B cell (primary cell): ENCODE measurements around the gene TTC9C. TPM values are rescaled to one million over a fixed set of nuclear protein-coding genes. Genes with fewer than 3 reads are reported as not detected.

Experiments
- ATAC-seq: fragments of 200-7000 bp; cut with Tn5 transposase; one replicate; pipeline ENCODE4 v1.10.0; 2021; ENCODE audit warnings: low read depth, mild to moderate bottlenecking, moderate number of reproducible peaks, moderate library complexity
- CTCF ChIA-PET: fragments of 350-600 bp; sonication (Branson Sonifier 250); formaldehyde crosslinking; loops from one replicate; lab custom pipeline; 2021; ENCODE audit warnings: antibody characterized with exemption, inconsistent platforms; lab: Charles Lee
- POLR2A ChIA-PET: fragments of 350-600 bp; sonication (Branson Sonifier 250); formaldehyde crosslinking; loops from one replicate; lab custom pipeline; 2021; ENCODE audit warnings: antibody characterized with exemption; lab: Charles Lee
- DNase-seq: peaks from one replicate; pipeline ENCODE4 v3.0.0; 2013
- H2AFZ ChIP-seq: 2 replicates; pipeline ENCODE4 v1.6.1; 2012; ENCODE audit warnings: mild to moderate bottlenecking, low read depth, low read length; ENCODE audit not compliant: insufficient read depth, poor library complexity, severe bottlenecking
- H3K27ac ChIP-seq, 2 donors: 1 replicate in 1 of 2; 2 replicates in 1 of 2; pipeline ENCODE4 v1.5.1; 2012 to 2013; ENCODE audit warnings: low read length in 2 of 2, mild to moderate bottlenecking in 2 of 2, moderate library complexity in 1 of 2
- H3K27me3 ChIP-seq, 4 experiments: fragments of 200-600 bp in 1 of 4; sonication (generic) in 1 of 4; replicated peaks in 1 of 4; 1 replicate in 2 of 4; 2 replicates in 2 of 4; pipeline versions ENCODE4 v1.6.1 to v1.7.0; 2013 to 2016; ENCODE audit warnings: low read length in 3 of 4, mild to moderate bottlenecking in 2 of 4, mixed read lengths in 1 of 4, moderate library complexity in 1 of 4; ENCODE audit not compliant: insufficient read depth in 4 of 4, control insufficient read depth in 3 of 4; ENCODE audit errors: control extremely low read depth in 1 of 4
- H3K36me3 ChIP-seq, 2 experiments: replicated peaks in 1 of 2; 1 replicate in 1 of 2; 2 replicates in 1 of 2; pipeline versions ENCODE4 v1.6.1 to v1.7.1; 2013; ENCODE audit warnings: low read length in 1 of 2; ENCODE audit not compliant: insufficient read depth in 2 of 2, control insufficient read depth in 1 of 2; ENCODE audit errors: control extremely low read depth in 1 of 2, extremely low read depth in 1 of 2
- H3K4me1 ChIP-seq, 2 donors: fragments of 200-600 bp in 1 of 2; sonication (generic) in 1 of 2; 1 replicate in 1 of 2; 2 replicates in 1 of 2; pipeline versions ENCODE4 v1.5.1 to v1.6.1; 2013 to 2017; ENCODE audit warnings: low read length in 2 of 2; ENCODE audit not compliant: control insufficient read depth in 2 of 2, insufficient read depth in 2 of 2
- H3K4me2 ChIP-seq: replicated peaks from 2 replicates; pipeline ENCODE3; 2012; ENCODE audit warnings: mild to moderate bottlenecking, low read depth, low read length; ENCODE audit not compliant: poor library complexity, severe bottlenecking
- H3K4me3 ChIP-seq, 5 experiments: fragments of 200-600 bp in 1 of 5; sonication (generic) in 1 of 5; 1 replicate in 3 of 5; 2 replicates in 2 of 5; pipeline versions ENCODE4 v1.5.1 to v1.7.0; 2011 to 2016; ENCODE audit warnings: low read length in 4 of 5, mild to moderate bottlenecking in 4 of 5, low read depth in 2 of 5, control low read depth in 1 of 5, moderate library complexity in 1 of 5; ENCODE audit not compliant: insufficient read depth in 1 of 5; ENCODE audit errors: control extremely low read depth in 1 of 5, extremely low read depth in 1 of 5
- H3K79me2 ChIP-seq: fragments of 200-600 bp; sonication (generic); one replicate; pipeline ENCODE4 v1.6.0; 2016; ENCODE audit warnings: low read length; ENCODE audit not compliant: control insufficient read depth, insufficient read depth
- H3K9ac ChIP-seq: fragments of 200-600 bp; sonication (generic); 2 replicates; pipeline ENCODE4 v1.6.1; 2017; ENCODE audit warnings: mild to moderate bottlenecking, low read length, moderate library complexity
- H3K9me3 ChIP-seq, 3 donors: one replicate each; pipeline versions ENCODE4 v1.6.1 to v1.7.1; 2013; ENCODE audit warnings: low read length in 2 of 3; ENCODE audit not compliant: control insufficient read depth in 2 of 3, insufficient read depth in 1 of 3; ENCODE audit errors: control extremely low read depth in 1 of 3
- H4K20me1 ChIP-seq: 2 replicates; pipeline ENCODE4 v1.6.0; 2012; ENCODE audit warnings: mild to moderate bottlenecking, low read length; ENCODE audit not compliant: insufficient read depth, control insufficient read depth, poor library complexity, severe bottlenecking
- H3K27ac Mint-ChIP-seq: one replicate; pipeline ENCODE4 v1.8.0; 2021; ENCODE audit warnings: mixed read lengths
- H3K27me3 Mint-ChIP-seq: one replicate; pipeline ENCODE4 v1.8.0; 2021; ENCODE audit warnings: mixed read lengths
- H3K4me1 Mint-ChIP-seq: one replicate; pipeline ENCODE4 v1.8.0; 2021; ENCODE audit warnings: mixed read lengths
- H3K4me3 Mint-ChIP-seq: one replicate; pipeline ENCODE4 v1.8.0; 2021; ENCODE audit warnings: mixed read lengths
- H3K9me3 Mint-ChIP-seq: one replicate; pipeline ENCODE4 v1.8.0; 2022; ENCODE audit warnings: mixed read lengths; ENCODE audit not compliant: insufficient read depth
- EZH2 ChIP-seq: IDR thresholded peaks from 2 replicates; pipeline ENCODE4 v1.6.1; 2012; ENCODE audit warnings: borderline replicate concordance, low read depth, mild to moderate bottlenecking, moderate library complexity, low read length; ENCODE audit not compliant: insufficient read depth, poor library complexity, severe bottlenecking
- WGBS: methylation state at CpG from one replicate; pipeline ENCODE4 v1.1.5; 2013; ENCODE audit warnings: missing lambda C conversion rate; ENCODE audit not compliant: insufficient coverage; 5-methylcytosine and 5-hydroxymethylcytosine counted together
- intact Hi-C: fragments of 100-400 bp; cut with micrococcal nuclease; formaldehyde crosslinking; loops from one replicate; pipeline ENCODE4 v1.10.0; 2022
- polyA plus RNA-seq: library from polyadenylated mRNA; depleted of rRNA; stranded (reverse); fragments of >200 nt; gene quantifications from 2 replicates; pipeline ENCODE4 v1.2.3, GENCODE V29; 2012
- total RNA-seq, 2 donors: library from RNA; stranded (reverse); fragments of 120-200 nt in 1 of 2; gene quantifications; 1 replicate in 1 of 2; 2 replicates in 1 of 2; pipeline versions ENCODE4 v1.2.3 to v1.2.4, GENCODE V29; 2013 to 2022
- TF ChIP-seq, protein P1 (sequence below): fragments of 200-600 bp; IDR thresholded peaks from one replicate; pipeline ENCODE4 v1.8.0; 2022; ENCODE audit warnings: antibody characterized with exemption, mild to moderate bottlenecking

TTC9C gene
- total and polyA plus RNA-seq, 2 donors (not counting 1 experiment from before 2014, with no cell fraction given), result 33.5 to 56.3 TPM

DNA sequence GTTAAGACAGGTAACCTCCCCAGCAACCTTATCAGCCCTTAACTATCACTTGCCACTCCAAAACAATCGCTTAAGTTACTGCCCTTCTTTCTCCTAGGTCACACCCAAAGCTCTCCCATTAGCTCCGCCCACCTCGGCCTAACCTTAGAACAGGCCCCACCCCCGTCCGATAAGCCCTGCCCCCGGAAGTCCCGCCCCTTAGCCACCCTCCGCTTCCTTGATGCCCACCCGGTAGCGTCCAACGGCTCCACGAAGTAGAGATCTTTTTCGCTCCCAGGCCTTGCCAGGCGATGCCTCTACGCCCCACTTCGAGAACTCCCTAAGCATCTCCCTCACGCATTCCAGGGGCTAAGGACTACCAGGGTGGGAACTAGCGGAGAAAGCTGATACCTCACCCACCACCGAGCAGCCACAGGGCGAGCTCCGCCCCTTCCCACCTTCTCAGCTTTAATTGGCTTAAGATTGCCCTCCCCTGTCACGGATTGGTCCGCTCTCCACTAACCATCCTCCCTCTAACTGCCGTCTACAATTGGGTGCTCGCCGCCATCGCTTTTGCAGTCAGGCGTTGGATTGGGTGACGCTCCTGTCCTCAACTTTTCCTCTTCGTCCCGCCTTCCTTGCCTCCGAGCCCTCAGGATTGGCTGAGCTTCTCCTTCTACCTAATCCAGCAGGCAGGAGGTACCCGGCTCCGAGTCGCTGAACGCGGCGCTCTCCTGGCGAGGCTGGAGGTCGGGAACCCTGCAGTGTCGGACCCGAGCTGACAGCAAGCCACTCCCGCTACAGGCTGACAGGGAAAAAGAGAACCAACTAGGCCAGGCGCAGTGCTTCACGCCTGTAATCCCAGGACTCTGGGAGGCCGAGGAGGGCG, 25.7 kb downstream of the TTC9C start, which contains the start of gene ZBTB3:
Gene ZBTB3 (minus strand): TSS at position 425 of the 868 bp plus-strand sequence. CDS start 496 bp downstream, outside the sequence.
- H3K9me3 Mint-ChIP-seq, result no peaks in the 10 kb centered on the region
- Histone ChIP-seq H3K4me3 (peak within 1 kb of the TSS; percentile 82 to 94 (median 86)), H3K4me2 (peak within 1 kb of the TSS; percentile 96), H3K9me3 (no peaks in the 10 kb centered on the region), H4K20me1 (peaks cover 4% of the 10 kb centered on the region), H3K27me3 (no peaks in the 10 kb centered on the region), H3K9ac (peak within 1 kb of the TSS; percentile 81), H2AFZ (peak within 1 kb of the TSS; percentile 95), H3K4me1 (peaks cover 7 to 21% of the 10 kb centered on the region in 2 donors), H3K36me3 (peaks cover 0 to 16% of the 10 kb centered on the region in 2 experiments), H3K79me2 (peaks cover 40% of the 10 kb centered on the region), H3K27ac (peak within 1 kb of the TSS; percentile 80 to 84)
- ChIA-PET POLR2A (interaction anchor here (0.5 to 3.9 kb wide), 33 partner anchors 8 to 1951 kb away, joined by 3 to 75 read pairs (median 6); partner anchors contain the start of genes B3GAT3, BSCL2, C11orf98 and CSKMT), CTCF (interaction anchor here (0.8 to 2.6 kb wide), 14 partner anchors 9 to 1550 kb away, joined by 3 to 32 read pairs (median 6); partner anchors contain the start of genes HNRNPUL2, STX5, TEX54 and TMEM179B)
- H3K27me3 Mint-ChIP-seq, result no peaks in the 10 kb centered on the region
- peak within 1 kb of the TSS; percentile 99 for H3K4me3 Mint-ChIP-seq
- H3K27ac Mint-ChIP-seq, result peak within 1 kb of the TSS; percentile 99
- intact Hi-C loops, result loop anchor here (1.0 kb wide), 7 partner anchors 7 to 127 kb away; partner anchors contain the start of genes HNRNPUL2, INTS5, POLR2G and TMEM179B
- WGBS, result 2% methylated on average over 47 of the region's 47 CpGs
- TF ChIP-seq, protein P1, sequence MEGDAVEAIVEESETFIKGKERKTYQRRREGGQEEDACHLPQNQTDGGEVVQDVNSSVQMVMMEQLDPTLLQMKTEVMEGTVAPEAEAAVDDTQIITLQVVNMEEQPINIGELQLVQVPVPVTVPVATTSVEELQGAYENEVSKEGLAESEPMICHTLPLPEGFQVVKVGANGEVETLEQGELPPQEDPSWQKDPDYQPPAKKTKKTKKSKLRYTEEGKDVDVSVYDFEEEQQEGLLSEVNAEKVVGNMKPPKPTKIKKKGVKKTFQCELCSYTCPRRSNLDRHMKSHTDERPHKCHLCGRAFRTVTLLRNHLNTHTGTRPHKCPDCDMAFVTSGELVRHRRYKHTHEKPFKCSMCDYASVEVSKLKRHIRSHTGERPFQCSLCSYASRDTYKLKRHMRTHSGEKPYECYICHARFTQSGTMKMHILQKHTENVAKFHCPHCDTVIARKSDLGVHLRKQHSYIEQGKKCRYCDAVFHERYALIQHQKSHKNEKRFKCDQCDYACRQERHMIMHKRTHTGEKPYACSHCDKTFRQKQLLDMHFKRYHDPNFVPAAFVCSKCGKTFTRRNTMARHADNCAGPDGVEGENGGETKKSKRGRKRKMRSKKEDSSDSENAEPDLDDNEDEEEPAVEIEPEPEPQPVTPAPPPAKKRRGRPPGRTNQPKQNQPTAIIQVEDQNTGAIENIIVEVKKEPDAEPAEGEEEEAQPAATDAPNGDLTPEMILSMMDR, result no peak
- TF ChIP-seq EZH2, result no peak
- DNase-seq, result peak; percentile 99
- H3K4me1 Mint-ChIP-seq, result peaks cover 27% of the 10 kb centered on the region
- ATAC-seq, result peak; percentile 92
